Rectal smooth muscle tissue (tissue), 1 donor: ENCODE measurements around the gene KRT7.
A peak's percentile ranks its signal among the peaks of the same experiment; 100 is the strongest.

Experiments used
- H3K27ac ChIP-seq: one replicate; pipeline ENCODE4 v1.7.0; 2013; ENCODE audit warnings: low read depth, low read length, inconsistent platforms
- H3K27me3 ChIP-seq: one replicate; pipeline ENCODE4 v1.7.0; 2013; ENCODE audit warnings: low read length; ENCODE audit not compliant: control insufficient read depth, insufficient read depth
- H3K36me3 ChIP-seq: one replicate; pipeline ENCODE4 v1.7.0; 2013; ENCODE audit warnings: low read length; ENCODE audit not compliant: control insufficient read depth, insufficient read depth
- H3K4me1 ChIP-seq: one replicate; pipeline ENCODE4 v1.7.0; 2013; ENCODE audit warnings: low read length; ENCODE audit not compliant: control insufficient read depth, insufficient read depth
- H3K4me3 ChIP-seq: one replicate; pipeline ENCODE4 v1.7.0; 2013; ENCODE audit warnings: low read length
- H3K9ac ChIP-seq: one replicate; pipeline ENCODE4 v1.7.0; 2013; ENCODE audit warnings: low read length

KRT7 gene

DNA sequence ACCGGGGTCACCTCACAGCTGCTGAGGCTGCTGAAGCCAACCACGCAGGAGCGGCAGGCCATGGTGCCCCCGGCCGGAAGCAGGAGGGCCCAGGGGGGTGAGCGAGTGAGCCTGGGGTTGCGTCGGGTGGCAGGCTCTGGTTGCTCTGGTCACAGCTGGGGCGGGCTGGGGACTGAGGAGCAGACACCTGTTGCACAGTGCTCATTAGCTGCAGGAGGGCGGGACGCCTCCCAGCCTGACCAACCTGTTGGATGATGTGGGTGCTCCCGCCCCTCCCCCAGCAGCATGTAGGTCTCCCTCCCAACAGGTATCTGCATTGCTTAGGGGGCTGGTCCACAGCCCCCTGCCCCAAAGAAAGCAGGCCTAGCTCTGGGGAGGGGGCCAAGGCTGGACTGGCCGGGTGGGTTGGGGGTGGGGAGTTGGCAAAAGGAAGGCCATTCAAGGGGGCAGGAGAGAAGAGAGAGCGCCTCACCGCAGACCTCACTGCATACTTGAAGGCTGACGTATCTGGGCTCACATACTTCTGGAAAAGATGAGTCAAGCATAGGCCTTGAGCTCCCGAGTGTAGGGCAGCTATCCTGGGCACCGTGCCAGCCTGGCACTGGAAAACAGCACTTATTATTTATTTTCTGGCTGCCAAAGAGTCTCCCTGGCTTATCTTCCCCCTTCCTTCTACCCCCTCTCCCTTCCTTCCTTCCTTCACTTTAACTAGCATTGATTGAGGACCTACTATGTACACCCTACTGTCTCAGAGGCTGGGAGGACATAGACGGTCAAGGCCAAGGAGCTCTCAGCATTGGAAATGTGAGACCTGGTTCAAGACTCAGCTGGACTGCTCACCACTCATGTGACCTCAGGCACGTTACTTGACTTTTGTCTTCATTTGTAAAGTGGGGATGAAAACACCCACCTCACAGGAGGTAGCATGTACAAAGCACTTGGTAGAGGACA lies 40.9 kb upstream of the KRT7 start, which contains the start of gene KRT80:
KRT80 (minus strand) TSS at position 174 of the 951 bp plus-strand sequence; CDS start at position 62, 112 bp downstream.
- no peak within 1 kb of the TSS for H3K9ac ChIP-seq
- H3K27ac ChIP-seq, result peak within 1 kb of the TSS; percentile 16
- H3K4me3 ChIP-seq, result no peak within 1 kb of the TSS
- H3K27me3 ChIP-seq, result no peaks in the 10 kb centered on the region
- H3K4me1 ChIP-seq, result peaks cover 29% of the 10 kb centered on the region
- no peaks in the 10 kb centered on the region for H3K36me3 ChIP-seq

DNA sequence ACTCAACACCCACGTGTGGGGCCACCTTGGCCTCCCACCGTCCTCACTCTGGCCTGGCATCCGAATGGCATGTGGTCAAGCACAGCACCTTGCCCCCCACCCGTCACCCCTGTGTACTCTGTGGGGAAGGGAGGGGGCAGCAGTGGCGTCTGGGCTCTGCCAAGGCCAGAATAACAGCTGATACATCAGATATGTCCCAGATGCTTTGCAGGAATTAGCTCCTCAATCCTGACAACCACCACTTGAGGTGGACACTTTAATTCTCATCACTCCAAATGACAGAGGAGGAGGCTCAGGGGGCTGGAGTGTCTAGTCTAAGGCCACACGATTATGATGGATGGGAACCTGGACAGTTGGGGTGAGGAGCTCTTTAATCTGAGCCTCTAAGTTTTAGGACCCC lies 39.5 kb upstream of the KRT7 start:
- peaks cover 29% of the 10 kb centered on the region for H3K4me1 ChIP-seq
- H3K27ac ChIP-seq, result no peak overlapping the region
- no peaks in the 10 kb centered on the region for H3K36me3 ChIP-seq
- H3K4me3 ChIP-seq, result no peak overlapping the region
- H3K9ac ChIP-seq, result no peak overlapping the region
- no peaks in the 10 kb centered on the region for H3K27me3 ChIP-seq

DNA sequence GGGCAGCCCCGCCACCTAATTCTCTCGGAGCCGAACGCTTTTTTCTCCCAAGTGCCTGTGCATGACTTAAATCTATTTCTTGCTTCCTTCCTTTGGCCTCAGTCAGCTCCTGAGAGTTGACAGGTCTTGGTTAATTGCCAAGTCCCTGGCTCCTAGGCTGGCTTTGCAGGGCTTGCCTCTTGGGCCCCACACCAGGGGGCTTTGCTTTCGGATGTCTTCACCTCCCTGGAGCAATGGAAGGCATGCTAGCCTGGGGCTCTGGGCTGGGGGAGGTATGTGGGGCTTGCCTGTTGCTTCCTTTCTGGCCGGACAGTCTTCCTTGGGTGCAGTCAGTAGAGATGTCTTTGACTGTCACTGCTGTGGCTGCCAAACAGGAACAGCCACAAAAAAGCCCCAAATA lies 39.1 kb upstream of the KRT7 start:
- H3K9ac ChIP-seq, result no peak overlapping the region
- no peaks in the 10 kb centered on the region for H3K36me3 ChIP-seq
- H3K4me1 ChIP-seq, result peaks cover 29% of the 10 kb centered on the region
- no peak overlapping the region for H3K4me3 ChIP-seq
- H3K27ac ChIP-seq, result no peak overlapping the region
- no peaks in the 10 kb centered on the region for H3K27me3 ChIP-seq

DNA sequence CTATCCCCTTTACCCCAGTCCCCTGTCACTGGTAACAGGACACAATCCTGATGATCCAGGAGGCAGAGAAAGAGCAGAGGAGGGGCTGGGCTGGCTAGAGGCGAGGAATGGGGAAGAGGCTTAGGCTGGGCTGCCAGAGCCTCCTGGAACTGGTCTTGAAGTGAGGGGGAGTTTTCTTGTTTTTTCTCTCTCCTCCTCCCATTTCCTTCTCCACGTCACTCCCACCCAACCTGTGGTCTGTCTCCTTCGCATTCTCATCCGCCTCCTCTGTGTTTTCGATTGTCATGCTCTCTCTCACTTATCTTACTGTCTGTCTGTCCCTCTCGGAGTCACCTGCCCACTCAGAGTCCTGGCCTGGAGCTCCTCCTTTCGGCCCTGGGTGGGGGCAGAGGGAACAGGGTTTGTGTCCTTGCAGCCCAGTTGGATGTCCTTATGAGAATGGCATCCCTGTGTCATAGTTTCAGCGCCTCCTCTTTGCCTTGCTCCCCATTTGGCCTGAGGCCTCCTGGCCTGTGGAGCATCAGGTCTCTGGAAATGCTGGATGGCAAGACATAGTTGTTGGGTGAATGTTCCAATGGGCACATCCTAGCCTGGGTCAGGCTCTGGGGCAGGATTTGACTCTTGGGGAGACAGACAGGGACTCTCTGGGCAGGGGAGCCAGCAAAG lies 37.8 kb upstream of the KRT7 start:
- no peaks in the 10 kb centered on the region for H3K36me3 ChIP-seq
- H3K4me3 ChIP-seq, result no peak overlapping the region
- H3K9ac ChIP-seq, result no peak overlapping the region
- peaks cover 29% of the 10 kb centered on the region for H3K4me1 ChIP-seq
- H3K27ac ChIP-seq, result no peak overlapping the region
- no peaks in the 10 kb centered on the region for H3K27me3 ChIP-seq

DNA sequence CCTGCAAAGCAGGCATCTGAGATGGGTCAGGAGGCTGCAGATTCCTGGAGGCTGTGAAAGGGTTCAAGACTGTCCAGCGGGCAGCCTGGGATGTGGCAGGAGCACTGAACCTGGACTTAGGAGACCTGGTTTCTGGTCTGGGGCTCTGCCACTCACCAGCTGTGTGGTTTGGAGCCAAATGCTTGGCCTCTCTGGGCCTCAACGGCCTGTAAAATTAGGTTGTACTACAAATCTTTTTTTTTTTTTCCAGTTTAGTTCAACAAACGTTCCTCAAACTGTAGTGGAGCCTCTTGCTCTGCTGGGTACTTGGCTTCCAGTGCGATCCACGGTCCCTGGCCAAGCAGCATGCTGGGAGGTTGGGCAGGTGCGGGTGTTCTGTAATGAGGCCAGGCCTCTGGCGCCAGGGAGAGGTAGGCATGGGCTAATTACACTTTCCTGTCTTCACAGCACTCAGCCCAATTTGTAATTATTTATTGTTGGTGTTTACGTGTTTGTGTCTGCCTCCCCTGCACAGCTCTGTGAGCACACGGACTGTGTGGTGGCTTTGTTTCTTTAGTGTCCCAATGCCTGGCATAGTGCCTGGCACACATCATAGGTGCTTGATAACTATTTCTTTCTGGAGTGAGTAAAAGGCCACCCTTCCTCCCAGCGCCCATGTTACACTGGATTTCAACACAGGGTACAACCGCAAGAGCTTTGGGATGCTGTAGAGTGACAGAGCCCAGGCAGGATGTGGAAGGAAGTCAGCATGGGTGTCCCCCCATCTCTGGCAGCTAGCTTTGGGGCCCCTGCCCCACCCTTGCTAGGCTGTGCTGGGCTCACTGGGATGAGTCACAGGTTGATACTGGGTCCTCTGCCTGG lies 35.4 kb upstream of the KRT7 start:
- Histone ChIP-seq H3K4me3 (no peak overlapping the region), H3K27me3 (no peaks in the 10 kb centered on the region), H3K27ac (no peak overlapping the region), H3K9ac (no peak overlapping the region), H3K36me3 (no peaks in the 10 kb centered on the region), H3K4me1 (peaks cover 18% of the 10 kb centered on the region)

DNA sequence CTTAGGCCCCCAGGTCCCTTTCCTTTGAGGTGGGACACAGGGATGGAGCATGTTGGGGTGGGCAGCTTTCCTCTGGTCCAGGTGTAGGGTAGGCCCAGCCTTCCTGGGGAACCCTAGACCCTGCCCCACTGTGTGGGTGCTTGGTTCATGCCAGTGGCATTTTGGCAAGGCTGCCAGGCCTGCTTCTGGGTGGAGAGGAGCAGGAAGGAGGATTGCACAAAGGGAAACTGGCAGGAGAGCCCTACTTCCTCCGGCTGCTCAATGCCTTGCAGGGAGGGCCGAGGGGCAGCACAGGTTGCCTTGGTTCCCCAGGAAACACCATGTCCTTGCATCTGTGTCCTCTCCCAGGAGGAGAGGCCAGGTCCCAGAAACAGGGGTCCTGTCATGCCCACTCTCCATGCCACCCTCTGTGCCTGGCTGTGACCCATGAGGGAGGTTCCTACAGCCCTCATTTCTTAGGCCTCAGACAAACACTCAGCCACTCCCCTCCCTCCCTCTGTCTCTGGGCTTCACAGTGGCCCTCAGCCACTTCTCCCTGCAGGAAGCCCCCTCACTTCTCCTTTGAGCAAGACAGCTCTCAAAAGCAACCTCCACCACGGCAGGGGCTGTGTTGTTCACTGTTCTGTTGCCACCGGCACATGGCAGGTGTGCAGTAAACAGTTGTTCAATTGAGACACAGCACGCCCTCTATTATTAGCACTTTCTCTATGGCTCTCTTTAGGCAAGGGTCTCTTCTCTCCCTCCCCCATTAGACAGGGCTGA lies 34.4 kb upstream of the KRT7 start:
- no peaks in the 10 kb centered on the region for H3K36me3 ChIP-seq
- H3K27me3 ChIP-seq, result no peaks in the 10 kb centered on the region
- H3K9ac ChIP-seq, result no peak overlapping the region
- H3K4me1 ChIP-seq, result peaks cover 8% of the 10 kb centered on the region
- no peak overlapping the region for H3K27ac ChIP-seq
- no peak overlapping the region for H3K4me3 ChIP-seq

DNA sequence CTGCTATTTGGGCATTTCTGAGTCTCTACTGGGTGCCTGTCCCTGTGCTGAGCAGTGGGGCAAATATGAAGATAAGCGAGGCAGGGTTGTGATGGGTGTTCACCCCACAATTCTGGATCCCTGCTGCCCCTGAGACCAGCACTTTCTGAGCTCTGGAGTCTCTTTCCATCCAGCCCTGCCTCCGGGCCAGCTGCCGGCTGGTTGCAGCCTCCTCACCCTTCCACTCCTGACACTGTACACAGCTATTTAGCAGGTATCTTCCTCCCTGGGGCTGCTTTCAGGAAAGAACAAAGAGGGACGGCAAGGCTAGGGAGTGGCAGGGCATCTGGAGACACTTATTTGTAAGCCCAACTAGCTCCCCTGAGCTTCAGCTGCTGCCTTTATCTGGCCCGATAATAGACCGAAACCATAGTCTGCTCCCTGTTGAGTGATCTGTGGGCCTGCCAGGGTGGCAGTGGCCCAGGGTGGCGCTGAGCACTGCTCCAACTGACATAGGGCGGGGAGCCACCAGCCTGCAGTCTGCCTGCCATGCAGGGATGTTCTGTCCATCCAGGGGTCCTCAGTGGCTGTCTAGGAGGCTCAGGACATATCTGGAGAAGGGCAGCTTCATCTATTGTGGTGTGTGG lies 33.6 kb upstream of the KRT7 start:
- H3K27me3 ChIP-seq, result no peaks in the 10 kb centered on the region
- H3K9ac ChIP-seq, result no peak overlapping the region
- H3K4me1 ChIP-seq, result peaks cover 2% of the 10 kb centered on the region
- H3K36me3 ChIP-seq, result no peaks in the 10 kb centered on the region
- no peak overlapping the region for H3K4me3 ChIP-seq
- H3K27ac ChIP-seq, result no peak overlapping the region

DNA sequence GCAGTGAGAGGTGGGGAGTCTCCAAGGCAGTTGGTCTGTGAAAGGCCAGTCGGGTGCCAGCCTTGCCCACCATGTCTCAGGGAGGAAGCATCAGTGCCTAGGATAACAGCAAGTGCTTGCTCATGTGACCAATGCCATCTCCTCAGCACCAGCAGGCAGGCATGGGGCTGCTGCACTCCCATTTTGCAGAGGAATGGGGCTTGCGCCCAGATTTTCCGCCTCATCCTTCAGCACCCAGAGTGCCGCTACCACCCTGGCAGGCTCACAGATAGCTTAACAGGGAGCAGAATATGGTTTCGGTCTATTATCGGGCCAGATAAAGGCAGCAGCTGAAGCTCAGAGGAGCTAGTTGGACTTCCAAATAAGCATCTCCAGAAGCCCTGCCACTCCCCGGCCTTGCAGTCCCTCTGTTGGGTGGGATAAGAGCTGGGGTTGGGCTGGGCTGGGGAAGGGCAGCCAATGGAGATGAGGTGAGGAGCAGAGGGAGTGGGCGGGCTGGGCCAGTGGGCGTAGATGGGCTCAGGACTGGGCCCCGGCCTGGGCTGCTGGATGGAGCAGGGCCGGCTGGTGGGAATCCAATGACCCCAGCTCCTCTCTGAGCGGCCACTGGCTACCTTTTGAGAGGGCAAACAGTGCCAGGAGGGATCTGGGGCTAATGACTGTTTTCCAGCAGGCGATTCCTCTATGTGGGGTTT lies 32.8 kb upstream of the KRT7 start:
- Histone ChIP-seq H3K4me1 (no peaks in the 10 kb centered on the region), H3K4me3 (no peak overlapping the region), H3K27me3 (no peaks in the 10 kb centered on the region), H3K36me3 (no peaks in the 10 kb centered on the region), H3K9ac (no peak overlapping the region), H3K27ac (no peak overlapping the region)

DNA sequence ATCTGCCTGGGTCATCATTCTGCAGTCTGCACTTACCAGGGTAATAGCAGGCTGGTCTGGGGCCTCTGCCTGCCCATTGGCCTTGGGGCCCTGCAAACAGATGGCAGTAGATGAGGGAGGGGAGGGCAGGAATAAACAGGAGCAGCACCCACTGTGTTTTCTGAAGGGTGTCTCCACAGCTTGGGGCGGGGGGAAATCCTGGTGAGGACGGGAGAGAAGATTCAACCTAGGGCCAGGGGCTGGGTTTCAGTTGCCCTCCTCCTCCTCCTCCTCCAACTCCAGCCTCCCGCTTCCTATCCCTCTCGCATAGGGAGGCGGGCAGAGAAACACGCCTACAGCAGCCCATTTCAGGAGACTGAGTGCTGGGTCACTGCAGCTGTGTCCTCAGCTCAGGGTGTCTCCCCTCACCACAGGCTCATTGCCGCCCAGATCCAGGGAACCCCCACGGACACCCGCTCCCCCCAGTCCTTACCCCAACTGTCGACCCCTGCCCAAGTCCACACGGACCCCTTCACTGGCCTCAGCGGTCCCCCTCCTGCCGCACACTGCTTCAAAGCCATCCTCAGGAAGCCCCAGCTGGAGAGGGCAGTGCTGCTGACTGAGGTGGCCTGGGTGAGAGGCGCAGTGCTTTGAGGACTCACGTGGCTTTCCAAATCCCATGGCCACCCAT lies 32.1 kb upstream of the KRT7 start:
- no peak overlapping the region for H3K4me3 ChIP-seq
- no peaks in the 10 kb centered on the region for H3K4me1 ChIP-seq
- H3K9ac ChIP-seq, result no peak overlapping the region
- no peaks in the 10 kb centered on the region for H3K27me3 ChIP-seq
- H3K27ac ChIP-seq, result no peak overlapping the region
- no peaks in the 10 kb centered on the region for H3K36me3 ChIP-seq

DNA sequence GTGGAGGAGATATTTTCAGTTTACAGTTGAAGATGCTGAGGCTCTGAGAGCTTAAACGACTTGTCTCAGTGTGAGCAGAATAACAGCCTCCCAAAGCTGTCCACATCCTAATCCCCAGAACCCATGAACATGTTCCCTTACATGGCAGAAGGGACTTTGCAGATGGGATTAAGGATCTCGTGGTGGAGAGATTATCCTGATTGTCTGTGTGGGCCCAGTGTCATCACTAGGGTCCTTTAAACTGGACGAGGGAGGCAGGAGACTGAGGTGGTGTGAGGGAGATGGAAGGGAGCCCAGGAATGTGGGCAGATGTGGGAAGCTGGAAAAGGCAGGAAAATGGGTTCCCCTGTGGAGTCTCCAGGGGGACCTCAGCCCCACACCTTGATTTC lies 31.6 kb upstream of the KRT7 start:
- no peak overlapping the region for H3K27ac ChIP-seq
- no peak overlapping the region for H3K9ac ChIP-seq
- no peak overlapping the region for H3K4me3 ChIP-seq
- no peaks in the 10 kb centered on the region for H3K27me3 ChIP-seq
- H3K4me1 ChIP-seq, result no peaks in the 10 kb centered on the region
- no peaks in the 10 kb centered on the region for H3K36me3 ChIP-seq
